ENCODE results near the gene ABCB1.

DNA sequence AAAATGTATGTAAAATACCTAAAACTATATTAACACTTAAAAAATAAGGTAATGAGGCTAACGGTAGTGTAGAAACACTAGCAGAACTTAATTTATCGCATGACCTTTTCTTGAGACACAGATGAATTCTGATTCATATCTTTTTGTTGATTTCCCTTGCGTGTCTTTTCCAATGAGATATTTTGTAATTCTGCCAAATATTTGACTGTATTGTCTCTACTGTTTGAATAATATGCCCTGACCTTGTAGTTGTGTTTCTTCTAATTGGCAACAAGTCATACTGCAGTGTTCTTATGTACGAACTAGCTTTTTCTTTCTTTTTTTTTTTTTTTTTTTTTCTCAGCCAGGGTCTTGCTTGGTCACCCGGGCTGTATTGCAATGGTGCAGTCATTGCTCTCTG is 9.2 kb upstream of the ABCB1 start:
- TF ChIP-seq CREB1 (IDR thresholded peaks at IDR 0.05; ENCODE audit: low read depth), result no peak
- TF ChIP-seq, protein P1, sequence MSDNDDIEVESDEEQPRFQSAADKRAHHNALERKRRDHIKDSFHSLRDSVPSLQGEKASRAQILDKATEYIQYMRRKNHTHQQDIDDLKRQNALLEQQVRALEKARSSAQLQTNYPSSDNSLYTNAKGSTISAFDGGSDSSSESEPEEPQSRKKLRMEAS (IDR thresholded peaks at IDR 0.05), result no peak
- no peak for TF ChIP-seq NFIC (IDR thresholded peaks at IDR 0.05)
- no peak for TF ChIP-seq RAD21 (IDR thresholded peaks at IDR 0.05; ENCODE audit: low read depth)
- TF ChIP-seq, protein P2, sequence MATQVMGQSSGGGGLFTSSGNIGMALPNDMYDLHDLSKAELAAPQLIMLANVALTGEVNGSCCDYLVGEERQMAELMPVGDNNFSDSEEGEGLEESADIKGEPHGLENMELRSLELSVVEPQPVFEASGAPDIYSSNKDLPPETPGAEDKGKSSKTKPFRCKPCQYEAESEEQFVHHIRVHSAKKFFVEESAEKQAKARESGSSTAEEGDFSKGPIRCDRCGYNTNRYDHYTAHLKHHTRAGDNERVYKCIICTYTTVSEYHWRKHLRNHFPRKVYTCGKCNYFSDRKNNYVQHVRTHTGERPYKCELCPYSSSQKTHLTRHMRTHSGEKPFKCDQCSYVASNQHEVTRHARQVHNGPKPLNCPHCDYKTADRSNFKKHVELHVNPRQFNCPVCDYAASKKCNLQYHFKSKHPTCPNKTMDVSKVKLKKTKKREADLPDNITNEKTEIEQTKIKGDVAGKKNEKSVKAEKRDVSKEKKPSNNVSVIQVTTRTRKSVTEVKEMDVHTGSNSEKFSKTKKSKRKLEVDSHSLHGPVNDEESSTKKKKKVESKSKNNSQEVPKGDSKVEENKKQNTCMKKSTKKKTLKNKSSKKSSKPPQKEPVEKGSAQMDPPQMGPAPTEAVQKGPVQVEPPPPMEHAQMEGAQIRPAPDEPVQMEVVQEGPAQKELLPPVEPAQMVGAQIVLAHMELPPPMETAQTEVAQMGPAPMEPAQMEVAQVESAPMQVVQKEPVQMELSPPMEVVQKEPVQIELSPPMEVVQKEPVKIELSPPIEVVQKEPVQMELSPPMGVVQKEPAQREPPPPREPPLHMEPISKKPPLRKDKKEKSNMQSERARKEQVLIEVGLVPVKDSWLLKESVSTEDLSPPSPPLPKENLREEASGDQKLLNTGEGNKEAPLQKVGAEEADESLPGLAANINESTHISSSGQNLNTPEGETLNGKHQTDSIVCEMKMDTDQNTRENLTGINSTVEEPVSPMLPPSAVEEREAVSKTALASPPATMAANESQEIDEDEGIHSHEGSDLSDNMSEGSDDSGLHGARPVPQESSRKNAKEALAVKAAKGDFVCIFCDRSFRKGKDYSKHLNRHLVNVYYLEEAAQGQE (IDR thresholded peaks at IDR 0.05; ENCODE audit: low read depth), result no peak

All from Ishikawa (cell line).